Measurements from ENCODE around the gene TXLNA.

The TXLNA gene

GRCh38 chr1:32187850-32188249 is 8.4 kb downstream of the TXLNA start:
- H3K36me3 ChIP-seq (ENCODE audit: control insufficient read depth, insufficient read depth, low read length) = peaks cover 29% of the 10 kb centered on the region
- no peak overlapping the region for H3K9ac ChIP-seq (ENCODE audit: low read length)
- no peaks in the 10 kb centered on the region for H3K9me3 ChIP-seq (ENCODE audit: control insufficient read depth, low read length)
- H3K27me3 ChIP-seq (ENCODE audit: control insufficient read depth, insufficient read depth, low read length) = no peaks in the 10 kb centered on the region
- no peak overlapping the region for H3K4me3 ChIP-seq (ENCODE audit: low read length)
- H3K4me1 ChIP-seq (ENCODE audit: control insufficient read depth, insufficient read depth, low read length) = no peaks in the 10 kb centered on the region

GRCh38 chr1:32192220-32192948 is 12.9 kb downstream of the TXLNA start:
- Histone ChIP-seq H3K4me3 (ENCODE audit: low read length) (no peak overlapping the region), H3K9me3 (ENCODE audit: control insufficient read depth, low read length) (no peaks in the 10 kb centered on the region), H3K27me3 (ENCODE audit: control insufficient read depth, insufficient read depth, low read length) (no peaks in the 10 kb centered on the region), H3K4me1 (ENCODE audit: control insufficient read depth, insufficient read depth, low read length) (no peaks in the 10 kb centered on the region), H3K9ac (ENCODE audit: low read length) (no peak overlapping the region), H3K36me3 (ENCODE audit: control insufficient read depth, insufficient read depth, low read length) (peaks cover 44% of the 10 kb centered on the region)

GRCh38 chr1:32194984-32195383 is 15.5 kb downstream of the TXLNA start:
- H3K9me3 ChIP-seq (ENCODE audit: control insufficient read depth, low read length) = no peaks in the 10 kb centered on the region

GRCh38 chr1:32195531-32195930 is 16.1 kb downstream of the TXLNA start:
- Histone ChIP-seq H3K4me1 (ENCODE audit: control insufficient read depth, insufficient read depth, low read length) (peaks cover 12% of the 10 kb centered on the region), H3K9me3 (ENCODE audit: control insufficient read depth, low read length) (no peaks in the 10 kb centered on the region), H3K27me3 (ENCODE audit: control insufficient read depth, insufficient read depth, low read length) (no peaks in the 10 kb centered on the region), H3K4me3 (ENCODE audit: low read length) (no peak overlapping the region), H3K9ac (ENCODE audit: low read length) (no peak overlapping the region), H3K36me3 (ENCODE audit: control insufficient read depth, insufficient read depth, low read length) (peaks cover 39% of the 10 kb centered on the region)

More at GRCh38 chr1:32194984-32195383, 15.5 kb downstream of the TXLNA start:
- Histone ChIP-seq H3K27me3 (ENCODE audit: control insufficient read depth, insufficient read depth, low read length) (no peaks in the 10 kb centered on the region), H3K9ac (ENCODE audit: low read length) (no peak overlapping the region), H3K36me3 (ENCODE audit: control insufficient read depth, insufficient read depth, low read length) (peaks cover 43% of the 10 kb centered on the region), H3K4me3 (ENCODE audit: low read length) (no peak overlapping the region), H3K4me1 (ENCODE audit: control insufficient read depth, insufficient read depth, low read length) (peaks cover 7% of the 10 kb centered on the region)

GRCh38 chr1:32195972-32196823 is 16.7 kb downstream of the TXLNA start:
- H3K36me3 ChIP-seq (ENCODE audit: control insufficient read depth, insufficient read depth, low read length) = peaks cover 36% of the 10 kb centered on the region
- peaks cover 14% of the 10 kb centered on the region for H3K4me1 ChIP-seq (ENCODE audit: control insufficient read depth, insufficient read depth, low read length)
- no peak overlapping the region for H3K9ac ChIP-seq (ENCODE audit: low read length)
- no peak overlapping the region for H3K4me3 ChIP-seq (ENCODE audit: low read length)
- no peaks in the 10 kb centered on the region for H3K9me3 ChIP-seq (ENCODE audit: control insufficient read depth, low read length)
- no peaks in the 10 kb centered on the region for H3K27me3 ChIP-seq (ENCODE audit: control insufficient read depth, insufficient read depth, low read length)

- Histone ChIP-seq H3K9me3 (ENCODE audit: control insufficient read depth, low read length) (no peaks in the 10 kb centered on the region), H3K9ac (ENCODE audit: low read length) (no peak overlapping the region), H3K36me3 (ENCODE audit: control insufficient read depth, insufficient read depth, low read length) (peaks cover 28% of the 10 kb centered on the region), H3K4me3 (ENCODE audit: low read length) (no peak overlapping the region), H3K27me3 (ENCODE audit: control insufficient read depth, insufficient read depth, low read length) (no peaks in the 10 kb centered on the region), H3K4me1 (ENCODE audit: control insufficient read depth, insufficient read depth, low read length) (peaks cover 23% of the 10 kb centered on the region)
These were observed 17.6 kb downstream of the TXLNA start for GRCh38 chr1:32197074-32197473.

- no peaks in the 10 kb centered on the region for H3K27me3 ChIP-seq (ENCODE audit: control insufficient read depth, insufficient read depth, low read length)
- no peak overlapping the region for H3K9ac ChIP-seq (ENCODE audit: low read length)
- peaks cover 23% of the 10 kb centered on the region for H3K4me1 ChIP-seq (ENCODE audit: control insufficient read depth, insufficient read depth, low read length)
- H3K36me3 ChIP-seq (ENCODE audit: control insufficient read depth, insufficient read depth, low read length) = peaks cover 22% of the 10 kb centered on the region
- no peak overlapping the region for H3K4me3 ChIP-seq (ENCODE audit: low read length)
- no peaks in the 10 kb centered on the region for H3K9me3 ChIP-seq (ENCODE audit: control insufficient read depth, low read length)
These were observed 18.4 kb downstream of the TXLNA start for GRCh38 chr1:32197837-32198236.

GRCh38 chr1:32198237-32199042 is 19.0 kb downstream of the TXLNA start:
- Histone ChIP-seq H3K9me3 (ENCODE audit: control insufficient read depth, low read length) (no peaks in the 10 kb centered on the region), H3K36me3 (ENCODE audit: control insufficient read depth, insufficient read depth, low read length) (peaks cover 17% of the 10 kb centered on the region), H3K4me1 (ENCODE audit: control insufficient read depth, insufficient read depth, low read length) (peaks cover 23% of the 10 kb centered on the region), H3K9ac (ENCODE audit: low read length) (no peak overlapping the region), H3K27me3 (ENCODE audit: control insufficient read depth, insufficient read depth, low read length) (no peaks in the 10 kb centered on the region), H3K4me3 (ENCODE audit: low read length) (no peak overlapping the region)

- H3K9me3 ChIP-seq (ENCODE audit: control insufficient read depth, low read length) = no peaks in the 10 kb centered on the region
- peaks cover 23% of the 10 kb centered on the region for H3K4me1 ChIP-seq (ENCODE audit: control insufficient read depth, insufficient read depth, low read length)
- no peak overlapping the region for H3K9ac ChIP-seq (ENCODE audit: low read length)
- H3K36me3 ChIP-seq (ENCODE audit: control insufficient read depth, insufficient read depth, low read length) = peaks cover 13% of the 10 kb centered on the region
- H3K27me3 ChIP-seq (ENCODE audit: control insufficient read depth, insufficient read depth, low read length) = no peaks in the 10 kb centered on the region
- no peak overlapping the region for H3K4me3 ChIP-seq (ENCODE audit: low read length)
These were observed 19.7 kb downstream of the TXLNA start for GRCh38 chr1:32199043-32199716.

- Histone ChIP-seq H3K9ac (ENCODE audit: low read length) (peak overlapping the region; percentile 69), H3K27me3 (ENCODE audit: control insufficient read depth, insufficient read depth, low read length) (no peaks in the 10 kb centered on the region), H3K4me3 (ENCODE audit: low read length) (no peak overlapping the region), H3K4me1 (ENCODE audit: control insufficient read depth, insufficient read depth, low read length) (peaks cover 23% of the 10 kb centered on the region), H3K9me3 (ENCODE audit: control insufficient read depth, low read length) (no peaks in the 10 kb centered on the region), H3K36me3 (ENCODE audit: control insufficient read depth, insufficient read depth, low read length) (peaks cover 10% of the 10 kb centered on the region)
These were observed 20.2 kb downstream of the TXLNA start for GRCh38 chr1:32199717-32200072.

- Histone ChIP-seq H3K9me3 (ENCODE audit: control insufficient read depth, low read length) (no peaks in the 10 kb centered on the region), H3K9ac (ENCODE audit: low read length) (peak within 1 kb of the TSS; percentile 69), H3K27me3 (ENCODE audit: control insufficient read depth, insufficient read depth, low read length) (no peaks in the 10 kb centered on the region), H3K4me1 (ENCODE audit: control insufficient read depth, insufficient read depth, low read length) (peaks cover 23% of the 10 kb centered on the region), H3K36me3 (ENCODE audit: control insufficient read depth, insufficient read depth, low read length) (peaks cover 10% of the 10 kb centered on the region), H3K4me3 (ENCODE audit: low read length) (peak within 1 kb of the TSS; percentile 62)
These were observed 20.9 kb downstream of the TXLNA start, which contains the start of gene CCDC28B for GRCh38 chr1:32200226-32201010. CCDC28B (plus strand) TSS chr1:32200595; CDS start chr1:32201936, 1,341 bp downstream.
